HG03064 (cell line): Measurements from ENCODE around the gene PHF23.
A peak's percentile ranks its signal among the peaks of the same experiment; 100 is the strongest.

Experiments used
- ATAC-seq: cut with Tn5 transposase; IDR thresholded peaks from one replicate; pipeline ENCODE4 v1.9.1; 2021; ENCODE audit warnings: low read depth; ENCODE audit not compliant: unreplicated experiment

PHF23 gene

DNA sequence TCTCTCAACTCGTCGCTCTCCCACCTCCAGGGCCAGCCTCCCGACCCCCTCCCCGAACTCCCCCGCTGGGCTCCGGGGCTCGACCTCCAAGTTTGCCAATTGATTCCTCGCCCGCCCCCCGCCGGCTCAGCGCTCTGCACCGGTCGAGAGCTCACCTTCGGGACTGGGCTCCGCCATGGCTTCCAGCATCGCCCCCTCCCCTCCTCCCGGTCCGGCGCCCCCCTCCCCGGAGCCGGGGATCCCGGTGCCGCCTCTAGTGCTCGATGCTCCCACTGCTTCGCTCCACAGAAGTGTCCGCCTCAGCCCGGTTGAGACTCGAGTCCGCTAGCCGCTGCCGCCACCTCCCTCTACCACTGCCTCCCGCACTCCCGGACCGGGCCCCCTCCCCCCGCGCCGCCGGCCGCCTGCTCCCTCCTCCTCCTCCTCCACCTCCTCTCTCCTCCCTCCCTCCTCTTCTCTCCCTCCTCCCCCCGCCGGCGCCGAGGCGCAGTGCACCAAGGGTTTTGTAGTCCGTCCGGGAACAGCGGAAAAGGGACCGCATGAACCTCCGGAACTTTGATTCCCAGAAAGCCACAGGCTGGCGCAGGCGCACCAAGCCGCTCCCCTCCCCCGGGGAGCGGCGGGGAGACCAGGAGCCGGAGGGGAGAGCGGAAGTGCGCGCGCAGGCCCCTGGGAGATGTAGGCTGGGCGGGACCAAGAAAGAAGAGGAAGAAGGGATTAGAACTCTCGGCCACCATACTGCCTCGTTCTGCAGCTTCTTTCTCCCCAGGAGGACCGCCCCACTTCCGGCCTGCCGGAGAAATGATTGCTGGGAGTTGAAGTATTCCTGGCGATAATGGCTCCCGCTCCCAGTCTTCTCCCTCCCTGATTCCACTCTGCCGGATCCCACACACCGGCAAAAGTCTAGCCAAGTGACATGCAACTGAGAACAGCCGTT is at the start of gene PHF23:
Gene PHF23 (minus strand): TSS at position 367 of the 937 bp plus-strand sequence. CDS start 178 bp downstream, at position 189.
- ATAC-seq = peak; percentile 38

DNA sequence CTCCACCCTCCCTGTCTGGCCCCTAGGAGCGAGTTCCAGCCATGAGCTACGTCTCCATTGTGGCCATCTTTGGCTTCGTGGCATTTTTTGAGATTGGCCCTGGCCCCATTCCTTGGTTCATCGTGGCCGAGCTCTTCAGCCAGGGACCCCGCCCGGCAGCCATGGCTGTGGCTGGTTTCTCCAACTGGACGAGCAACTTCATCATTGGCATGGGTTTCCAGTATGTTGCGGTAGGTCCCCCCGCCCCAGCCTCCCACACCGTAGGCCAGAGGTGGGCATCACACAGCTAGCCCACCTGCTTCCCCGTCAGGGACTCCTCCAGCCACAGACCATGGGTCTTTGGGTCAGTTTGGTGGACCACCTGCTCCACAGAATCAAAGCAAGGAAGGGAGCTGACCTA is 46.4 kb upstream of the PHF23 start:
- no peak for ATAC-seq

GRCh38 chr17:7284911-7285310 is 45.7 kb upstream of the PHF23 start:
- no peak for ATAC-seq

- ATAC-seq = no peak
Observed at GRCh38 chr17:7283471-7284216, 44.4 kb upstream of the PHF23 start.

GRCh38 chr17:7282752-7283321 is 43.6 kb upstream of the PHF23 start:
- ATAC-seq = no peak

- ATAC-seq = no peak
Observed at GRCh38 chr17:7281953-7282751, 42.9 kb upstream of the PHF23 start.

DNA sequence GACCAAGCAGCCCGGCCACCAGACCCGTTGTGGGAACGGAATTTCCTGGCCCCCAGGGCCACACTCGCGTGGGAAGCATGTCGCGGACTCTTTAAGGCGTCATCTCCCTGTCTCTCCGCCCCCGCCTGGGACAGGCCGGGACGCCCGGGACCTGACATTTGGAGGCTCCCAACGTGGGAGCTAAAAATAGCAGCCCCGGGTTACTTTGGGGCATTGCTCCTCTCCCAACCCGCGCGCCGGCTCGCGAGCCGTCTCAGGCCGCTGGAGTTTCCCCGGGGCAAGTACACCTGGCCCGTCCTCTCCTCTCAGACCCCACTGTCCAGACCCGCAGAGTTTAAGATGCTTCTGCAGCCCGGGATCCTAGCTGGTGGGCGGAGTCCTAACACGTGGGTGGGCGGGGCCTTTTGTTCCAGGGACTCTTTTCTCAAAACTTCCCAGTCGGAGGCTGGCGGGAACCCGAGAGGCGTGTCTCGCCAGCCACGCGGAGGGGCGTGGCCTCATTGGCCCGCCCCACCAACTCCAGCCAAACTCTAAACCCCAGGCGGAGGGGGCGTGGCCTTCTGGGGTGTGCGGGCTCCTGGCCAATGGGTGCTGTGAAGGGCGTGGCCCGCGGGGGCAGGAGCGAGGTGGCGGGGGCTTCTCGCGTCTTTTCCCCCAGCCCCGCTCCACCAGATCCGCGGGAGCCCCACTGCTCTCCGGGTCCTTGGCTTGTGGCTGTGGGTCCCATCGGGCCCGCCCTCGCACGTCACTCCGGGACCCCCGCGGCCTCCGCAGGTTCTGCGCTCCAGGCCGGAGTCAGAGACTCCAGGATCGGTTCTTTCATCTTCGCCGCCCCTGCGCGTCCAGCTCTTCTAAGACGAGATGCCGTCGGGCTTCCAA is 42.1 kb upstream of the PHF23 start, which contains the start of gene SLC2A4:
Gene SLC2A4 (plus strand): TSS at position 645 of the 879 bp plus-strand sequence. CDS start 217 bp downstream, at position 862.
- ATAC-seq = no peak

DNA sequence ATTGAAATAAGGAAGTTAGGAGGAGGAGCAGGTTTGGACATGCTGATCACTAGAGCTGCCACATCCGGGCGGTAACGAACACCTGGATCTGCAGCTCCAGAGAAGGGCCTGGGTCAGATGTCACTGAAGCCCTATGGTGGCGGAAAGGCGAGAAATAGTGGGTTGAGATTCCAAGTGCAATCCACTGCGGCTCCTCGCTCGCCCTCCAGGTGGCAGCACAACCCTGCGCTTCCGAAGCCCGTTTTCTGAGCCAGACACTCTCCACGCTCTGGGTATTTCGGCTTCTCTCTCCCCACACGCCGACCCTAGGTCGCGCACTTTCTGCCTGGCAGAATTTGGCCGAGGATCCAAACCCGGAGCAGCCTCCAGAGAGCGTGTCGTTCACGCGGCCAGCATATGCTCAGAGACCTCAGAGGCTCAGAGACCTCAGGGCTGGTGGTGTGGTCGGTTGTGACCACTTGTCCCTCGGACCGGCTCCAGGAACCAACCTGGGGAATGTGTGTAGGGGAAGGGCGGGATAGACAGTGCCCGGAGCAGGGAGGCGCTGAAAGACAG is 41.3 kb upstream of the PHF23 start:
- ATAC-seq = no peak

- ATAC-seq = no peak
Observed at GRCh38 chr17:7279448-7279847, 40.2 kb upstream of the PHF23 start.

DNA sequence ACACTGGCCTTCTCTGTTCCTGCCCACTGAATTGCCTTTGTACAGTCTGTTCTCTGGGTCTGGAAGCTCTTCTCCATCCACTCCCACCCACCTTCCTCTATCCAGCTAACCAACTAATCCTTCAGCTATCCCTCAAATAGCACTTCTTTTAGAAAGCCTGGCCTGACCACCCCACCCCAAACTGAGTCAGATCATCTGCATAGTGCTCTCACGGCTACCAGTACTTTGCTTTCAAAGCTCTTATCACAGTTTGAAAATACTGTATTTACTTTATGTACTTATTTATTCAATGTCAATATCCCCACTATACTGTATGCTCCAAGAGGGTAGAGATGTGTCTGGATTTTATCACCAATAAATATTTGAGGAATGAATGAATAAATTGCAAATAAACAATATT is 27.5 kb upstream of the PHF23 start:
- ATAC-seq = no peak

- no peak for ATAC-seq
Observed at GRCh38 chr17:7263801-7264078, 24.5 kb upstream of the PHF23 start.

- ATAC-seq = no peak
Observed at GRCh38 chr17:7262935-7263800, 23.9 kb upstream of the PHF23 start.

- no peak for ATAC-seq
Observed at GRCh38 chr17:7262192-7262934, 23.1 kb upstream of the PHF23 start, which contains the start of gene CLDN7. Gene CLDN7 (minus strand): TSS chr17:7262478. CDS start chr17:7262043, 435 bp downstream.

DNA sequence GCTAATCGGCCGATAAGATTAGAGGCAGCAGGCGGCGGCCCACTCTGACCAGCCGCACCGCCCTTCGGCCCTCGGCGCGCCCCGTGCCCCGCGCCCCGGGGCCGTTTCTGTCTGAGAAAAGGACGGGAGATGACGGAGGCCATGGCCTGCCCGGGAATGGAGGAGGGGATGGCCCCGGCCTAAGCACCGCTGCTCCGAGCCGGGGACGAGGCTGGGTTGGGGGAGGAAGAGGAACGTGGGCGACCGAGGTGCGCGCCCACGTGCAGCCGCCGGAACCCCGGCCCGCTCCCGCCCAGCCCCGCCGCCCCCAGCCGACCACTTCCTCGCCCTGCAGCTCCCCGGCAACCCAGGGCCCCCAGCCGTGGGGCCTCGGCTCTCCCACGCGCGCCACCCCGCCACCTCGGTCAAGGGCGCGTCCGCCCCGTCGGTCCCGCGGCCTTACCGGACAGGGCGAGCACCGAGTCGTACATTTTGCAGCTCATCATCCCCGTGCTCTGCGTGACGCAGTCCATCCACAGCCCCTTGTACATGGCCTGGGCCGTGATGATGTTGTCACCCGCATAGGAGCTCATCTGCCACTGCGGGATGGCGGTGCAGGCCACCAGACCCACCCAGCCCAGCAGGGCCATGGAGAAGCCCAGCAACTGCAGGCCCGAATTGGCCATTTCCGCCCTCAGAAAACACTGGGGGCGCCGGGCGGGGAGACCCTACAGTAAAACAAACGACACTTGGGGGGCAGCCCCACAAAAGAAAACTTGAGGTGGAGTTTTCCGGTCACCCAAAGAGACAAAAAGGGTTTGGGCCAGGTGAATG is 22.3 kb upstream of the PHF23 start:
- ATAC-seq = no peak

DNA sequence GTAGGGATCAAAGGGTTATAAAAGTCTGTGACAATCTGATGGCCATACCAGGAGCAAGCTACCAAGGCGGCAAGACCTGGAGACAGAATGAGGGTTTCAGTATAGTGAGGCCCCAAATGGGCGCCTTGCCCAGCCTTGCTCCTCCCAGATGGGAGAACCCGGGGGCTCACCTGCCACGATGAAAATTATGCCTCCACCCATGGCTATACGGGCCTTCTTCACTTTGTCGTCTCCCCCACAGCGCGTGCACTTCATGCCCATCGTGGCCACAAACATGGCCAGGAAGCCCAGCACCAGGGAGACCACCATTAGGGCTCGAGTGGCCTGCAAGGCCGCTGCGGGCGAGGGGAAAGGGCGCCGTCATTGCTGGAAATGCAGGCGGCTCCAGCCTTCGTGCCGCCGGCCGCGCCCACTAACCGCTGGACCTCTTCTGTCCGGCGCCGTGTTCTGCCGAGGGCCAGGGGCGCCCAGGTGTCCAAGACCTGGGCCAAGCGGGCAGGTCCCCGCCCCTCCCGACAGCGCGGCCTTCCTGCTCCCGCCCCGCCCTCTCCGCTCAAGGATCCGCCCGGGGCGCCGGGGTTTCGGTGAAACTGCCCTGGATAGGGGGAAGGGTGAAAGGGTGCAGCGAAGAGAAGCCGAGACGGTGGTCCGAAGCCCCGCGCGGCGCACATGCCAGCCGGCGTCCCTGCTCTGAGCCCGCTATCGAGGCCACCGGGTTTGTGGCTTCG is 21.6 kb upstream of the PHF23 start:
- no peak for ATAC-seq

- ATAC-seq = no peak
Observed at GRCh38 chr17:7260151-7260550, 20.9 kb upstream of the PHF23 start.
